ENCODE data around the gene GTF2H3.
A peak's percentile ranks its signal among the peaks of the same experiment; 100 is the strongest.

The GTF2H3 gene

GRCh38 chr12:123667771-123668170 is 34.1 kb downstream of the GTF2H3 start:
- TF ChIP-seq CTCF (conservative IDR thresholded peaks at IDR 0.05; ENCODE audit: low read length): no peak
- no peak for TF ChIP-seq EZH2phosphoT487 (IDR thresholded peaks at IDR 0.05; ENCODE audit: borderline replicate concordance)
- H3K27me3 ChIP-seq (ENCODE audit: insufficient read depth, low read length, poor library complexity, severe bottlenecking): no peaks in the 10 kb centered on the region
- no peak overlapping the region for H3K9ac ChIP-seq (ENCODE audit: low read depth, low read length, poor library complexity, severe bottlenecking)
- peaks cover 6% of the 10 kb centered on the region for H3K4me1 ChIP-seq (ENCODE audit: insufficient read depth, low read length, poor library complexity, severe bottlenecking)
- no peaks in the 10 kb centered on the region for H3K36me3 ChIP-seq (ENCODE audit: insufficient read depth, low read length)
- no peak overlapping the region for H3K4me2 ChIP-seq (ENCODE audit: low read depth, low read length, poor library complexity, severe bottlenecking)
- H3F3A ChIP-seq (ENCODE audit: low read depth): no peaks in the 10 kb centered on the region
- no peaks in the 10 kb centered on the region for H3K79me2 ChIP-seq (ENCODE audit: insufficient read depth, low read length)
- no peaks in the 10 kb centered on the region for H4K20me1 ChIP-seq (ENCODE audit: insufficient read depth, low read length, poor library complexity, severe bottlenecking)
- H3K4me3 ChIP-seq (ENCODE audit: low read length, poor library complexity, severe bottlenecking): no peak overlapping the region
- no peaks in the 10 kb centered on the region for H3K9me3 ChIP-seq (ENCODE audit: insufficient read depth, low read depth, low read length)
- H3K9me2 ChIP-seq (replicated peaks; ENCODE audit: low read depth, low read length): no peaks in the 10 kb centered on the region
- no peak overlapping the region for H2AFZ ChIP-seq (ENCODE audit: low read length)

- Histone ChIP-seq H4K20me1 (ENCODE audit: insufficient read depth, low read length, poor library complexity, severe bottlenecking) (no peaks in the 10 kb centered on the region), H3K27me3 (ENCODE audit: insufficient read depth, low read length, poor library complexity, severe bottlenecking) (no peaks in the 10 kb centered on the region), H3K9ac (ENCODE audit: low read depth, low read length, poor library complexity, severe bottlenecking) (peak within 1 kb of the TSS; percentile 55), H3K4me3 (ENCODE audit: low read length, poor library complexity, severe bottlenecking) (peak within 1 kb of the TSS; percentile 86), H3K9me3 (ENCODE audit: insufficient read depth, low read depth, low read length) (no peaks in the 10 kb centered on the region), H3K4me1 (ENCODE audit: insufficient read depth, low read length, poor library complexity, severe bottlenecking) (peaks cover 6% of the 10 kb centered on the region), H3K4me2 (ENCODE audit: low read depth, low read length, poor library complexity, severe bottlenecking) (peak within 1 kb of the TSS; percentile 97), H3K36me3 (ENCODE audit: insufficient read depth, low read length) (no peaks in the 10 kb centered on the region), H3F3A (ENCODE audit: low read depth) (no peaks in the 10 kb centered on the region), H2AFZ (ENCODE audit: low read length) (peak within 1 kb of the TSS; percentile 99), H3K79me2 (ENCODE audit: insufficient read depth, low read length) (no peaks in the 10 kb centered on the region), H3K9me2 (replicated peaks; ENCODE audit: low read depth, low read length) (no peaks in the 10 kb centered on the region)
- TF ChIP-seq EZH2phosphoT487 (IDR thresholded peaks at IDR 0.05; ENCODE audit: borderline replicate concordance) (no peak), CTCF (conservative IDR thresholded peaks at IDR 0.05; ENCODE audit: low read length) (no peak)
These were observed 37.5 kb downstream of the GTF2H3 start, which contains the start of gene TCTN2 for GRCh38 chr12:123670882-123671728. Gene TCTN2 (plus strand): TSS chr12:123671113. CDS start chr12:123671241, 128 bp downstream.

GRCh38 chr12:123671876-123672275 is 38.2 kb downstream of the GTF2H3 start:
- Histone ChIP-seq H3K36me3 (ENCODE audit: insufficient read depth, low read length) (no peaks in the 10 kb centered on the region), H3K4me2 (ENCODE audit: low read depth, low read length, poor library complexity, severe bottlenecking) (peak overlapping the region; percentile 97), H3K9me2 (replicated peaks; ENCODE audit: low read depth, low read length) (no peaks in the 10 kb centered on the region)

More at GRCh38 chr12:123671876-123672275, 38.2 kb downstream of the GTF2H3 start:
- Histone ChIP-seq H3K79me2 (ENCODE audit: insufficient read depth, low read length) (no peaks in the 10 kb centered on the region), H2AFZ (ENCODE audit: low read length) (no peak overlapping the region), H4K20me1 (ENCODE audit: insufficient read depth, low read length, poor library complexity, severe bottlenecking) (no peaks in the 10 kb centered on the region), H3K9ac (ENCODE audit: low read depth, low read length, poor library complexity, severe bottlenecking) (peak overlapping the region; percentile 55), H3K4me3 (ENCODE audit: low read length, poor library complexity, severe bottlenecking) (peak overlapping the region; percentile 86), H3F3A (ENCODE audit: low read depth) (no peaks in the 10 kb centered on the region), H3K9me3 (ENCODE audit: insufficient read depth, low read depth, low read length) (no peaks in the 10 kb centered on the region), H3K27me3 (ENCODE audit: insufficient read depth, low read length, poor library complexity, severe bottlenecking) (no peaks in the 10 kb centered on the region), H3K4me1 (ENCODE audit: insufficient read depth, low read length, poor library complexity, severe bottlenecking) (peaks cover 6% of the 10 kb centered on the region)
- TF ChIP-seq EZH2phosphoT487 (IDR thresholded peaks at IDR 0.05; ENCODE audit: borderline replicate concordance) (no peak), CTCF (conservative IDR thresholded peaks at IDR 0.05; ENCODE audit: low read length) (no peak)
